Upper lobe of left lung (tissue), 6 donors: ENCODE results near the gene SLC22A3. TPM values are rescaled to one million over a fixed set of nuclear protein-coding genes. Genes with fewer than 3 reads are reported as not detected.
"Not testable (repeated sequence)": the region's sequence is repeated elsewhere in the genome, so short reads cannot be mapped to it uniquely, and the experiment has no call there.

Source experiments
- ATAC-seq, 2 donors: fragments of 200-7000 bp; cut with Tn5 transposase; one replicate each; pipeline ENCODE4 v1.9.1; 2022; ENCODE audit warnings: mild to moderate bottlenecking in 2 of 2, moderate library complexity in 2 of 2; ENCODE audit not compliant: low FRiP score in 2 of 2
- DNase-seq, 2 donors: peaks; one replicate each; pipeline ENCODE4 v3.0.0-alpha.2; 2019 to 2020
- H3K27ac ChIP-seq, 4 donors: fragments of 200-600 bp; sonication (generic); one replicate each; pipeline ENCODE4 v1.5.1; 2016 to 2019
- H3K27me3 ChIP-seq, 4 donors: fragments of 200-600 bp; sonication (generic); one replicate each; pipeline ENCODE4 v1.5.1; 2017 to 2019
- H3K36me3 ChIP-seq, 4 donors: fragments of 200-600 bp; sonication (generic); one replicate each; pipeline ENCODE4 v1.5.1; 2016 to 2019
- H3K4me1 ChIP-seq, 4 donors: fragments of 200-600 bp; sonication (generic); one replicate each; pipeline ENCODE4 v1.5.1; 2018 to 2019
- H3K4me3 ChIP-seq, 4 donors: fragments of 200-600 bp; sonication (generic); one replicate each; pipeline ENCODE4 v1.5.1; 2017 to 2019; ENCODE audit warnings: mild to moderate bottlenecking in 2 of 4, moderate library complexity in 1 of 4
- H3K9me3 ChIP-seq, 4 donors: fragments of 200-600 bp; sonication (generic); one replicate each; pipeline ENCODE4 v1.5.1; 2018 to 2019
- CTCF ChIP-seq, 6 experiments: fragments of 450-650 bp in 4 of 6; fragments of 200-600 bp in 2 of 6; sonication (generic) in 2 of 6; IDR thresholded peaks; one replicate each; pipeline ENCODE4 v1.5.1; 2016 to 2019; ENCODE audit warnings: antibody characterized with exemption in 6 of 6
- EP300 ChIP-seq, 4 donors: sonication (generic); formaldehyde crosslinking; IDR thresholded peaks; one replicate each; pipeline ENCODE4 v1.5.1; 2017; ENCODE audit warnings: antibody characterized with exemption in 4 of 4, control low read depth in 2 of 4
- POLR2A ChIP-seq, 4 donors: fragments of 450-650 bp; IDR thresholded peaks; one replicate each; pipeline ENCODE4 v1.5.1; 2016 to 2017; ENCODE audit warnings: antibody characterized with exemption in 4 of 4, mild to moderate bottlenecking in 2 of 4
- POLR2AphosphoS5 ChIP-seq, 2 donors: sonication (generic); formaldehyde crosslinking; IDR thresholded peaks; one replicate each; pipeline ENCODE4 v1.5.1; 2017; ENCODE audit warnings: antibody characterized with exemption in 2 of 2
- WGBS, 2 donors: methylation state at CpG; one replicate each; pipeline ENCODE4 v1.1.5; 2017 to 2018; 5-methylcytosine and 5-hydroxymethylcytosine counted together
- total RNA-seq, 6 donors: library from RNA; depleted of rRNA in 4 of 6; stranded (reverse); fragments of >200 nt in 4 of 6; gene quantifications; one replicate each; pipeline versions ENCODE4 v1.1.0 to v1.2.1, GENCODE V29; 2016 to 2021
- donor health status: DM: no; HTN: no; CAD: no; lungs with moderate emphysema.
- donor health status: DM: no; HTN: yes; CAD: no; lungs with severe emphysema.

The SLC22A3 gene
- total RNA-seq, 6 donors from 2014 or later = 17.7 to 68.1 (median 44.8) TPM

GRCh38 chr6:160439751-160440150 is 91.6 kb downstream of the SLC22A3 start:
- ATAC-seq (no peak), DNase-seq (no peak)
- H3K4me3 ChIP-seq = no peak overlapping the region
- no peaks in the 10 kb centered on the region for H3K9me3 ChIP-seq
- WGBS, 2 donors = 66 to 76% methylated on average over 5 of the region's 5 CpGs
- no peaks in the 10 kb centered on the region for H3K4me1 ChIP-seq
- H3K36me3 ChIP-seq = no peaks in the 10 kb centered on the region
- no peaks in the 10 kb centered on the region for H3K27me3 ChIP-seq
- H3K27ac ChIP-seq = no peak overlapping the region
- TF ChIP-seq CTCF (IDR thresholded peaks at IDR 0.05) (no peak), POLR2AphosphoS5 (IDR thresholded peaks at IDR 0.05) (no peak), EP300 (IDR thresholded peaks at IDR 0.05) (no peak), POLR2A (IDR thresholded peaks at IDR 0.05) (no peak)

GRCh38 chr6:160442151-160442550 is 94.0 kb downstream of the SLC22A3 start:
- 86 to 87% methylated on average over 5 of the region's 5 CpGs for WGBS, 2 donors
- Histone ChIP-seq H3K4me1 (peaks cover 0 to 2% (median 0%) of the 10 kb centered on the region in 4 donors), H3K27ac (no peak overlapping the region), H3K36me3 (no peaks in the 10 kb centered on the region), H3K27me3 (no peaks in the 10 kb centered on the region), H3K9me3 (no peaks in the 10 kb centered on the region), H3K4me3 (no peak overlapping the region)
- no peak for TF ChIP-seq EP300 (IDR thresholded peaks at IDR 0.05)
- no peak for TF ChIP-seq POLR2A (IDR thresholded peaks at IDR 0.05)
- no peak for ATAC-seq
- DNase-seq = no peak

GRCh38 chr6:160445130-160445529 is 97.0 kb downstream of the SLC22A3 start:
- TF ChIP-seq CTCF (IDR thresholded peaks at IDR 0.05) = no peak
- TF ChIP-seq EP300 (IDR thresholded peaks at IDR 0.05) = no peak
- no peak for TF ChIP-seq POLR2A (IDR thresholded peaks at IDR 0.05)
- no peak for TF ChIP-seq POLR2AphosphoS5 (IDR thresholded peaks at IDR 0.05)

GRCh38 chr6:160447350-160447749 is 99.2 kb downstream of the SLC22A3 start:
- H3K4me3 ChIP-seq = no peak overlapping the region
- TF ChIP-seq POLR2AphosphoS5 (IDR thresholded peaks at IDR 0.05) (no peak), EP300 (IDR thresholded peaks at IDR 0.05) (no peak), CTCF (IDR thresholded peaks at IDR 0.05) (no peak), POLR2A (IDR thresholded peaks at IDR 0.05) (no peak)
- no peaks in the 10 kb centered on the region for H3K36me3 ChIP-seq
- WGBS, 2 donors = 88% methylated on average over 4 of the region's 4 CpGs
- ATAC-seq (no peak), DNase-seq (no peak)
- H3K27me3 ChIP-seq = no peaks in the 10 kb centered on the region
- no peaks in the 10 kb centered on the region for H3K9me3 ChIP-seq
- H3K27ac ChIP-seq = no peak overlapping the region
- peaks cover 0 to 2% (median 0%) of the 10 kb centered on the region in 4 donors for H3K4me1 ChIP-seq

More at GRCh38 chr6:160445130-160445529, 97.0 kb downstream of the SLC22A3 start:
- peak; percentile 19 to 71 for ATAC-seq
- Histone ChIP-seq H3K27ac (no peak overlapping the region), H3K27me3 (no peaks in the 10 kb centered on the region), H3K9me3 (no peaks in the 10 kb centered on the region), H3K36me3 (no peaks in the 10 kb centered on the region), H3K4me1 (peaks cover 0 to 2% (median 0%) of the 10 kb centered on the region in 4 donors), H3K4me3 (no peak overlapping the region)
- WGBS, 2 donors = 46 to 58% methylated on average over 2 of the region's 2 CpGs
- DNase-seq = peak in 1 of 2 donors; percentile 46

GRCh38 chr6:160449787-160450186 is 101.6 kb downstream of the SLC22A3 start:
- ATAC-seq, DNase-seq: not testable (repeated sequence)
- WGBS, 2 donors = 88 to 92% methylated on average over 4 of the region's 4 CpGs

GRCh38 chr6:160450849-160451248 is 102.7 kb downstream of the SLC22A3 start:
- no peaks in the 10 kb centered on the region for H3K9me3 ChIP-seq
- H3K27me3 ChIP-seq = no peaks in the 10 kb centered on the region
- ATAC-seq (no peak), DNase-seq (no peak)
- H3K4me1 ChIP-seq = peaks cover 0 to 6% (median 2%) of the 10 kb centered on the region in 4 donors
- WGBS, 2 donors = 87 to 90% methylated on average over 5 of the region's 5 CpGs
- no peaks in the 10 kb centered on the region for H3K36me3 ChIP-seq
- TF ChIP-seq POLR2AphosphoS5 (IDR thresholded peaks at IDR 0.05) (no peak), CTCF (IDR thresholded peaks at IDR 0.05) (no peak), POLR2A (IDR thresholded peaks at IDR 0.05) (no peak), EP300 (IDR thresholded peaks at IDR 0.05) (no peak)
- H3K27ac ChIP-seq = no peak overlapping the region
- no peak overlapping the region for H3K4me3 ChIP-seq

More at GRCh38 chr6:160449787-160450186, 101.6 kb downstream of the SLC22A3 start:
- H3K36me3 ChIP-seq, H3K27ac ChIP-seq, H3K4me3 ChIP-seq, H3K27me3 ChIP-seq, H3K4me1 ChIP-seq, H3K9me3 ChIP-seq: not testable (repeated sequence)
